ENCODE measurements around the gene DAND5. TPM values are rescaled to one million over a fixed set of nuclear protein-coding genes. Genes with fewer than 3 reads are reported as not detected.
A peak's percentile ranks its signal among the peaks of the same experiment; 100 is the strongest.

The DAND5 gene
- total and polyA plus RNA-seq, 2 of the 13 experiments (the other 11 are each of a cell fraction or from before 2014, with no cell fraction given), result 0.04 TPM; not detected in 1

GRCh38 chr19:12933287-12934072 is 35.9 kb upstream of the DAND5 start, which contains the start of gene FARSA (continued):
- TF ChIP-seq, protein P1, sequence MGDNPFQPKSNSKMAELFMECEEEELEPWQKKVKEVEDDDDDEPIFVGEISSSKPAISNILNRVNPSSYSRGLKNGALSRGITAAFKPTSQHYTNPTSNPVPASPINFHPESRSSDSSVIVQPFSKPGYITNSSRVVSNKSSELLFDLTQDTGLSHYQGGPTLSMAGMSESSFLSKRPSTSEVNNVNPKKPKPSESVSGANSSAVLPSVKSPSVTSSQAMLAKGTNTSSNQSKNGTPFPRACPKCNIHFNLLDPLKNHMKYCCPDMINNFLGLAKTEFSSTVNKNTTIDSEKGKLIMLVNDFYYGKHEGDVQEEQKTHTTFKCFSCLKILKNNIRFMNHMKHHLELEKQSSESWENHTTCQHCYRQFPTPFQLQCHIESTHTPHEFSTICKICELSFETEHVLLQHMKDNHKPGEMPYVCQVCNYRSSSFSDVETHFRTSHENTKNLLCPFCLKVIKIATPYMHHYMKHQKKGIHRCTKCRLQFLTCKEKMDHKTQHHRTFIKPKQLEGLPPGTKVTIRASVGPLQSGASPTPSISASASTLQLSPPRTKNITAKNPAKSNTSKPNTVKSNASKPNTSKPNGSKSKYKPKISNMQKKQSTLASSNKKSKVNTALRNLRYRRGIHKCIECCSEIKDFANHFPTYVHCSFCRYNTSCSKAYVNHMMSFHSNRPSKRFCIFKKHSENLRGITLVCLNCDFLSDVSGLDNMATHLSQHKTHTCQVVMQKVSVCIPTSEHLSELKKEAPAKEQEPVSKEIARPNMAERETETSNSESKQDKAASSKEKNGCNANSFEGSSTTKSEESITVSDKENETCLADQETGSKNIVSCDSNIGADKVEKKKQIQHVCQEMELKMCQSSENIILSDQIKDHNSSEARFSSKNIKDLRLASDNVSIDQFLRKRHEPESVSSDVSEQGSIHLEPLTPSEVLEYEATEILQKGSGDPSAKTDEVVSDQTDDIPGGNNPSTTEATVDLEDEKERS (CRISPR knock-in tag; IDR thresholded peaks at IDR 0.05), result peak; percentile 49
- TF ChIP-seq SP5 (CRISPR knock-in tag; IDR thresholded peaks at IDR 0.05; ENCODE audit: borderline replicate concordance, low read depth) (peak; percentile 41; the same call in 1 of the 2 replicates), ZNF780A (CRISPR knock-in tag; IDR thresholded peaks at IDR 0.05) (no peak; the same call in 1 of the 2 replicates), CEBPB (IDR thresholded peaks at IDR 0.05; ENCODE audit: borderline replicate concordance, low read depth, low read length) (0 out of 2 replicates have a peak, but pooled peaks have one; percentile 0), ZFP36 (IDR thresholded peaks at IDR 0.05; ENCODE audit: borderline replicate concordance, low read depth, low read length, partially characterized antibody) (no peak), SMAD3 (CRISPR knock-in tag; IDR thresholded peaks at IDR 0.05) (peak; percentile 49; the same call in 1 of the 2 replicates), ZNF34 (CRISPR knock-in tag; IDR thresholded peaks at IDR 0.05; ENCODE audit: borderline replicate concordance) (peak; percentile 26; the same call in 1 of the 2 replicates), SSRP1 (CRISPR knock-in tag; IDR thresholded peaks at IDR 0.05) (0 out of 2 replicates have a peak, but pooled peaks have one; percentile 32), ZNF251 (CRISPR knock-in tag; IDR thresholded peaks at IDR 0.05) (no peak), CENPT (CRISPR knock-in tag; IDR thresholded peaks at IDR 0.05; ENCODE audit: low read depth) (no peak), E2F1 (CRISPR knock-in tag; IDR thresholded peaks at IDR 0.05) (no peak), SOX13 (IDR thresholded peaks at IDR 0.05) (no peak), SOX13 (CRISPR knock-in tag; conservative IDR thresholded peaks at IDR 0.05 in 1 of 2, IDR thresholded peaks at IDR 0.05 in 1 of 2) (no peak)
- TF ChIP-seq, protein P2, sequence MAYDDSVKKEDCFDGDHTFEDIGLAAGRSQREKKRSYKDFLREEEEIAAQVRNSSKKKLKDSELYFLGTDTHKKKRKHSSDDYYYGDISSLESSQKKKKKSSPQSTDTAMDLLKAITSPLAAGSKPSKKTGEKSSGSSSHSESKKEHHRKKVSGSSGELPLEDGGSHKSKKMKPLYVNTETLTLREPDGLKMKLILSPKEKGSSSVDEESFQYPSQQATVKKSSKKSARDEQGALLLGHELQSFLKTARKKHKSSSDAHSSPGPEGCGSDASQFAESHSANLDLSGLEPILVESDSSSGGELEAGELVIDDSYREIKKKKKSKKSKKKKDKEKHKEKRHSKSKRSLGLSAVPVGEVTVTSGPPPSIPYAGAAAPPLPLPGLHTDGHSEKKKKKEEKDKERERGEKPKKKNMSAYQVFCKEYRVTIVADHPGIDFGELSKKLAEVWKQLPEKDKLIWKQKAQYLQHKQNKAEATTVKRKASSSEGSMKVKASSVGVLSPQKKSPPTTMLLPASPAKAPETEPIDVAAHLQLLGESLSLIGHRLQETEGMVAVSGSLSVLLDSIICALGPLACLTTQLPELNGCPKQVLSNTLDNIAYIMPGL (CRISPR knock-in tag; IDR thresholded peaks at IDR 0.05; ENCODE audit: borderline replicate concordance in 1 of 2, low read depth in 1 of 2), result peak; percentile 79 to 84; a peak in 3 of 4 replicates
- TF ChIP-seq, protein P3, sequence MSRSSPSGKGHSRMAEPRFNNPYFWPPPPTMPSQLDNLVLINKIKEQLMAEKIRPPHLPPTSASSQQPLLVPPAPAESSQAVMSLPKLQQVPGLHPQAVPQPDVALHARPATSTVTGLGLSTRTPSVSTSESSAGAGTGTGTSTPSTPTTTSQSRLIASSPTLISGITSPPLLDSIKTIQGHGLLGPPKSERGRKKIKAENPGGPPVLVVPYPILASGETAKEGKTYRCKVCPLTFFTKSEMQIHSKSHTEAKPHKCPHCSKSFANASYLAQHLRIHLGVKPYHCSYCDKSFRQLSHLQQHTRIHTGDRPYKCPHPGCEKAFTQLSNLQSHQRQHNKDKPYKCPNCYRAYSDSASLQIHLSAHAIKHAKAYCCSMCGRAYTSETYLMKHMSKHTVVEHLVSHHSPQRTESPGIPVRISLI (CRISPR knock-in tag; IDR thresholded peaks at IDR 0.05; ENCODE audit: borderline replicate concordance), result no peak
- TF ChIP-seq, protein P4, sequence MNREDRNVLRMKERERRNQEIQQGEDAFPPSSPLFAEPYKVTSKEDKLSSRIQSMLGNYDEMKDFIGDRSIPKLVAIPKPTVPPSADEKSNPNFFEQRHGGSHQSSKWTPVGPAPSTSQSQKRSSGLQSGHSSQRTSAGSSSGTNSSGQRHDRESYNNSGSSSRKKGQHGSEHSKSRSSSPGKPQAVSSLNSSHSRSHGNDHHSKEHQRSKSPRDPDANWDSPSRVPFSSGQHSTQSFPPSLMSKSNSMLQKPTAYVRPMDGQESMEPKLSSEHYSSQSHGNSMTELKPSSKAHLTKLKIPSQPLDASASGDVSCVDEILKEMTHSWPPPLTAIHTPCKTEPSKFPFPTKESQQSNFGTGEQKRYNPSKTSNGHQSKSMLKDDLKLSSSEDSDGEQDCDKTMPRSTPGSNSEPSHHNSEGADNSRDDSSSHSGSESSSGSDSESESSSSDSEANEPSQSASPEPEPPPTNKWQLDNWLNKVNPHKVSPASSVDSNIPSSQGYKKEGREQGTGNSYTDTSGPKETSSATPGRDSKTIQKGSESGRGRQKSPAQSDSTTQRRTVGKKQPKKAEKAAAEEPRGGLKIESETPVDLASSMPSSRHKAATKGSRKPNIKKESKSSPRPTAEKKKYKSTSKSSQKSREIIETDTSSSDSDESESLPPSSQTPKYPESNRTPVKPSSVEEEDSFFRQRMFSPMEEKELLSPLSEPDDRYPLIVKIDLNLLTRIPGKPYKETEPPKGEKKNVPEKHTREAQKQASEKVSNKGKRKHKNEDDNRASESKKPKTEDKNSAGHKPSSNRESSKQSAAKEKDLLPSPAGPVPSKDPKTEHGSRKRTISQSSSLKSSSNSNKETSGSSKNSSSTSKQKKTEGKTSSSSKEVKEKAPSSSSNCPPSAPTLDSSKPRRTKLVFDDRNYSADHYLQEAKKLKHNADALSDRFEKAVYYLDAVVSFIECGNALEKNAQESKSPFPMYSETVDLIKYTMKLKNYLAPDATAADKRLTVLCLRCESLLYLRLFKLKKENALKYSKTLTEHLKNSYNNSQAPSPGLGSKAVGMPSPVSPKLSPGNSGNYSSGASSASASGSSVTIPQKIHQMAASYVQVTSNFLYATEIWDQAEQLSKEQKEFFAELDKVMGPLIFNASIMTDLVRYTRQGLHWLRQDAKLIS (CRISPR knock-in tag; IDR thresholded peaks at IDR 0.05), result no peak; the same call in 1 of the 2 replicates

All from HepG2 (cell line).